ENCODE measurements around the gene UNC5A.

DNA sequence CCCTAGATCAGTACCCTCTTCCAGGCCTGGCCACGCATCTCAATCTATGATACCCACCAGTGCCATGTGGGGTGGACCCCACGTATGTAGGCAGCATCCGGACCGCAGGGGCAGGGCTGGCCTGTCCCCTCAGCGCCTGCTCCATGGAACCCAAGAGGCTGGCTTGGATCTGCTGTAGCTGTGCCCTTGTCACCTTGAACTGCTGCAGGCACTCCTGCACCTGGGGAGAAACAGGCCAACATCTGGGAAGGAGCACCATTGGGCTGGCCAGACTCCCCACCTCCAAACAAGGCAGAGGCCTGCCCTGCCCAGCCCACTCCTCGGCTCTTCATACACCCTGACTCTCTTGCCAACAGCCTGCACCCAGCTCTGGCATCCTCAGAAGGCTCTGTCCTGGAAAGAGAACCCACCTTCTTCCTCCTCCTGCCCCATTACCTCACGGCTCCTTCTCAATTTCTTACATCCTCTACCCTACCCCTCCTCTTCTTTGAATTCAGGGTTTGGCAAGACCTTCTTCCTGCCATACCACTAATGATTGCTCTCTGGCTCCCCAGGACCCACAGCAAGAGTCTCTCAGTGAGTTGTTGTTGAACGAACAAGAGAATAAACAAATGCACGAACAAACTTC lies 81.1 kb downstream of the UNC5A start:
- TF ChIP-seq, protein P1, sequence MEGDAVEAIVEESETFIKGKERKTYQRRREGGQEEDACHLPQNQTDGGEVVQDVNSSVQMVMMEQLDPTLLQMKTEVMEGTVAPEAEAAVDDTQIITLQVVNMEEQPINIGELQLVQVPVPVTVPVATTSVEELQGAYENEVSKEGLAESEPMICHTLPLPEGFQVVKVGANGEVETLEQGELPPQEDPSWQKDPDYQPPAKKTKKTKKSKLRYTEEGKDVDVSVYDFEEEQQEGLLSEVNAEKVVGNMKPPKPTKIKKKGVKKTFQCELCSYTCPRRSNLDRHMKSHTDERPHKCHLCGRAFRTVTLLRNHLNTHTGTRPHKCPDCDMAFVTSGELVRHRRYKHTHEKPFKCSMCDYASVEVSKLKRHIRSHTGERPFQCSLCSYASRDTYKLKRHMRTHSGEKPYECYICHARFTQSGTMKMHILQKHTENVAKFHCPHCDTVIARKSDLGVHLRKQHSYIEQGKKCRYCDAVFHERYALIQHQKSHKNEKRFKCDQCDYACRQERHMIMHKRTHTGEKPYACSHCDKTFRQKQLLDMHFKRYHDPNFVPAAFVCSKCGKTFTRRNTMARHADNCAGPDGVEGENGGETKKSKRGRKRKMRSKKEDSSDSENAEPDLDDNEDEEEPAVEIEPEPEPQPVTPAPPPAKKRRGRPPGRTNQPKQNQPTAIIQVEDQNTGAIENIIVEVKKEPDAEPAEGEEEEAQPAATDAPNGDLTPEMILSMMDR (conservative IDR thresholded peaks at IDR 0.05) = no peak
- no peak for TF ChIP-seq ZFX (IDR thresholded peaks at IDR 0.05)

All from C4-2B (cell line).